Measurements from ENCODE around the gene MC1R. TPM values are rescaled to one million over a fixed set of nuclear protein-coding genes. Genes with fewer than 3 reads are reported as not detected.

Gene MC1R
- total and polyA plus RNA-seq, 4 donors, result 0.19 to 3.3 (median 0.30) TPM

DNA sequence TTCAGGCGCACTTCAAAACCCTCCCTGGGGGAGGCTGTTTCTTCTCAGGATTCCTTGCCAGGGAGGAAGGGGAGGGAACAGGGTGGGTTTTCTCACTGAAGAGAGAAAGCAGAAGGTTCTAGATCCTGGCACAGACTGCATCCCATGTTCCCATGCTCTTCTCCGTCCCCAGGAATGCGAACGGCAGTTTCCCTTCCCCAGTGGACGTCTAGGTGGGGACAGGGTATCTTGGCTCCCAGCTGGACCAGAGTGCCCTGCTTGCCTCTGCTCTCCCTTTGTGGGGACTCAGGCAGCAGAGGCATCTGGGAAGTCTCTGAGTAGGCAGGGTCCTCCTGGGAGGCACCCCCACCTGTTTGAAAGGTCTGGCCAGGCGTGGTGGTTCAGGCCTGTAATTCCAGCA lies 48.2 kb upstream of the MC1R start:
- peaks cover 2 to 20% (median 13%) of the 10 kb centered on the region in 4 donors for H3K4me1 ChIP-seq (ENCODE audit: control insufficient read depth in 4 of 4, insufficient read depth in 4 of 4, low read length in 3 of 4)
- TF ChIP-seq FOXA2 (IDR thresholded peaks at IDR 0.05) (no peak), NR2F2 (IDR thresholded peaks at IDR 0.05) (no peak), RAD21 (IDR thresholded peaks at IDR 0.05) (no peak)
- TF ChIP-seq, protein P1, sequence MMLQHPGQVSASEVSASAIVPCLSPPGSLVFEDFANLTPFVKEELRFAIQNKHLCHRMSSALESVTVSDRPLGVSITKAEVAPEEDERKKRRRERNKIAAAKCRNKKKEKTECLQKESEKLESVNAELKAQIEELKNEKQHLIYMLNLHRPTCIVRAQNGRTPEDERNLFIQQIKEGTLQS (IDR thresholded peaks at IDR 0.05), result no peak
- TF ChIP-seq, protein P2, sequence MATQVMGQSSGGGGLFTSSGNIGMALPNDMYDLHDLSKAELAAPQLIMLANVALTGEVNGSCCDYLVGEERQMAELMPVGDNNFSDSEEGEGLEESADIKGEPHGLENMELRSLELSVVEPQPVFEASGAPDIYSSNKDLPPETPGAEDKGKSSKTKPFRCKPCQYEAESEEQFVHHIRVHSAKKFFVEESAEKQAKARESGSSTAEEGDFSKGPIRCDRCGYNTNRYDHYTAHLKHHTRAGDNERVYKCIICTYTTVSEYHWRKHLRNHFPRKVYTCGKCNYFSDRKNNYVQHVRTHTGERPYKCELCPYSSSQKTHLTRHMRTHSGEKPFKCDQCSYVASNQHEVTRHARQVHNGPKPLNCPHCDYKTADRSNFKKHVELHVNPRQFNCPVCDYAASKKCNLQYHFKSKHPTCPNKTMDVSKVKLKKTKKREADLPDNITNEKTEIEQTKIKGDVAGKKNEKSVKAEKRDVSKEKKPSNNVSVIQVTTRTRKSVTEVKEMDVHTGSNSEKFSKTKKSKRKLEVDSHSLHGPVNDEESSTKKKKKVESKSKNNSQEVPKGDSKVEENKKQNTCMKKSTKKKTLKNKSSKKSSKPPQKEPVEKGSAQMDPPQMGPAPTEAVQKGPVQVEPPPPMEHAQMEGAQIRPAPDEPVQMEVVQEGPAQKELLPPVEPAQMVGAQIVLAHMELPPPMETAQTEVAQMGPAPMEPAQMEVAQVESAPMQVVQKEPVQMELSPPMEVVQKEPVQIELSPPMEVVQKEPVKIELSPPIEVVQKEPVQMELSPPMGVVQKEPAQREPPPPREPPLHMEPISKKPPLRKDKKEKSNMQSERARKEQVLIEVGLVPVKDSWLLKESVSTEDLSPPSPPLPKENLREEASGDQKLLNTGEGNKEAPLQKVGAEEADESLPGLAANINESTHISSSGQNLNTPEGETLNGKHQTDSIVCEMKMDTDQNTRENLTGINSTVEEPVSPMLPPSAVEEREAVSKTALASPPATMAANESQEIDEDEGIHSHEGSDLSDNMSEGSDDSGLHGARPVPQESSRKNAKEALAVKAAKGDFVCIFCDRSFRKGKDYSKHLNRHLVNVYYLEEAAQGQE (IDR thresholded peaks at IDR 0.05), result no peak

DNA sequence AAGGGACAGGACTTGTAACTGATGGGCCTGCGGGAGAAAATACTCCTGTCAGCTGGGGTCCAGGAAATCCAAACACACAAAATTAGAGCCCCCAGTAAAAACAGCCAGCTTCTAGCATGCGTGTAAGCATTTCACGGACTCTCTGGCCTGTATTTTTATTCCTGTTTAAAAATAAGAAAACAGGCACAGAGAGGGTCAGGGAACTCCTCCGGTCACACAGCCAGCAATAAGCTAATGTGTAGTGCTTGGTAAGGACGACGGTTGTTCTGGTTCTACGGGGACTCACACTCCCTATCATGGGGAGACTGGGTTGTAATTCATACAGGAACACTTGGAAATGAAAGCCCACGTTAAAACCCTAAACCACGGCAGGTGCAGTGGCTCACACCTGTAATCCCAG lies 46.8 kb upstream of the MC1R start:
- peaks cover 0 to 4% (median 2%) of the 10 kb centered on the region in 4 donors for H3K36me3 ChIP-seq (ENCODE audit: control insufficient read depth in 4 of 4, insufficient read depth in 3 of 4, low read depth in 1 of 4, low read length in 3 of 4)
- peaks cover 2 to 20% (median 13%) of the 10 kb centered on the region in 4 donors for H3K4me1 ChIP-seq (ENCODE audit: control insufficient read depth in 4 of 4, insufficient read depth in 4 of 4, low read length in 3 of 4)
- H3K9ac ChIP-seq (ENCODE audit: low read depth in 1 of 2, low read length in 2 of 2), result no peak overlapping the region
- H3K27ac ChIP-seq (ENCODE audit: low read depth in 1 of 2, low read length in 2 of 2), result no peak overlapping the region
- no peak for DNase-seq (ENCODE audit: low spot score)
- H3K4me3 ChIP-seq (ENCODE audit: low read depth in 1 of 3, low read length in 3 of 3), result no peak overlapping the region
- 89% methylated on average over 9 of the region's 9 CpGs for WGBS
- no peak for TF ChIP-seq HNF4G (IDR thresholded peaks at IDR 0.05)
- TF ChIP-seq GABPA (IDR thresholded peaks at IDR 0.05 in 1 of 2, conservative IDR thresholded peaks at IDR 0.05 in 1 of 2), result no peak
- no peak for TF ChIP-seq TAF1 (conservative IDR thresholded peaks at IDR 0.05)
- no peak for TF ChIP-seq RAD21 (IDR thresholded peaks at IDR 0.05)
- no peak for TF ChIP-seq ZBTB33 (IDR thresholded peaks at IDR 0.05)
- no peak for TF ChIP-seq NR2F2 (IDR thresholded peaks at IDR 0.05)
- TF ChIP-seq, protein P3, sequence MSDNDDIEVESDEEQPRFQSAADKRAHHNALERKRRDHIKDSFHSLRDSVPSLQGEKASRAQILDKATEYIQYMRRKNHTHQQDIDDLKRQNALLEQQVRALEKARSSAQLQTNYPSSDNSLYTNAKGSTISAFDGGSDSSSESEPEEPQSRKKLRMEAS (IDR thresholded peaks at IDR 0.05), result no peak
- TF ChIP-seq, protein P1 (IDR thresholded peaks at IDR 0.05), result no peak
- TF ChIP-seq, protein P2 (IDR thresholded peaks at IDR 0.05), result no peak
- TF ChIP-seq HNF4A (conservative IDR thresholded peaks at IDR 0.05), result no peak
- no peak for TF ChIP-seq YY1 (IDR thresholded peaks at IDR 0.05)
- TF ChIP-seq FOXA2 (IDR thresholded peaks at IDR 0.05), result no peak
- TF ChIP-seq SP1 (IDR thresholded peaks at IDR 0.05), result no peak
- TF ChIP-seq RXRA (IDR thresholded peaks at IDR 0.05), result no peak
- TF ChIP-seq FOXA1 (IDR thresholded peaks at IDR 0.05), result no peak
- TF ChIP-seq EGR1 (IDR thresholded peaks at IDR 0.05; ENCODE audit: low read depth in 2 of 2), result no peak
- no peak for TF ChIP-seq CTCF (IDR thresholded peaks at IDR 0.05; ENCODE audit: low read depth, low read length, missing input control)
- no peaks in the 10 kb centered on the region for H3K27me3 ChIP-seq (ENCODE audit: control insufficient read depth in 4 of 4, insufficient read depth in 4 of 4, low read length in 3 of 4)
- peaks cover 0 to 3% (median 1%) of the 10 kb centered on the region in 4 donors for H3K9me3 ChIP-seq (ENCODE audit: control insufficient read depth in 4 of 4, low read length in 3 of 4)

More for the DNA sequence above, 48.2 kb upstream of the MC1R start:
- H3K27me3 ChIP-seq (ENCODE audit: control insufficient read depth in 4 of 4, insufficient read depth in 4 of 4, low read length in 3 of 4), result no peaks in the 10 kb centered on the region
- no peak for DNase-seq (ENCODE audit: low spot score)
- WGBS, result 98% methylated on average over 6 of the region's 6 CpGs
- H3K9me3 ChIP-seq (ENCODE audit: control insufficient read depth in 4 of 4, low read length in 3 of 4), result peaks cover 0 to 3% (median 1%) of the 10 kb centered on the region in 4 donors
- peaks cover 0 to 3% (median 0%) of the 10 kb centered on the region in 4 donors for H3K36me3 ChIP-seq (ENCODE audit: control insufficient read depth in 4 of 4, insufficient read depth in 3 of 4, low read depth in 1 of 4, low read length in 3 of 4)
- no peak overlapping the region for H3K4me3 ChIP-seq (ENCODE audit: low read depth in 1 of 3, low read length in 3 of 3)
- H3K9ac ChIP-seq (ENCODE audit: low read depth in 1 of 2, low read length in 2 of 2), result no peak overlapping the region
- H3K27ac ChIP-seq (ENCODE audit: low read depth in 1 of 2, low read length in 2 of 2), result no peak overlapping the region
